Sigmoid colon (tissue), 4 donors: Measurements from ENCODE around the gene FKBP7.

ENCODE experiments used
- POLR2A ChIP-seq, 2 donors: fragments of 450-650 bp; IDR thresholded peaks; one replicate each; pipeline ENCODE4 v1.6.1; 2016; ENCODE audit warnings: antibody characterized with exemption in 2 of 2, mild to moderate bottlenecking in 2 of 2, moderate library complexity in 2 of 2
- POLR2AphosphoS5 ChIP-seq, 4 donors: sonication (generic); formaldehyde crosslinking; IDR thresholded peaks; one replicate each; pipeline ENCODE4 v1.6.1; 2017; ENCODE audit warnings: antibody characterized with exemption in 4 of 4
- TF ChIP-seq, protein P1 (sequence below), 4 experiments: fragments of 450-650 bp in 3 of 4; fragments of 200-600 bp in 1 of 4; IDR thresholded peaks; one replicate each; pipeline ENCODE4 v1.5.1; 2016 to 2019; ENCODE audit warnings: antibody characterized with exemption in 4 of 4, mild to moderate bottlenecking in 3 of 4, moderate library complexity in 2 of 4

GRCh38 chr2:178480227-178481181 is 2.1 kb upstream of the FKBP7 start, which contains the start of gene PLEKHA3:
- TF ChIP-seq, protein P1, sequence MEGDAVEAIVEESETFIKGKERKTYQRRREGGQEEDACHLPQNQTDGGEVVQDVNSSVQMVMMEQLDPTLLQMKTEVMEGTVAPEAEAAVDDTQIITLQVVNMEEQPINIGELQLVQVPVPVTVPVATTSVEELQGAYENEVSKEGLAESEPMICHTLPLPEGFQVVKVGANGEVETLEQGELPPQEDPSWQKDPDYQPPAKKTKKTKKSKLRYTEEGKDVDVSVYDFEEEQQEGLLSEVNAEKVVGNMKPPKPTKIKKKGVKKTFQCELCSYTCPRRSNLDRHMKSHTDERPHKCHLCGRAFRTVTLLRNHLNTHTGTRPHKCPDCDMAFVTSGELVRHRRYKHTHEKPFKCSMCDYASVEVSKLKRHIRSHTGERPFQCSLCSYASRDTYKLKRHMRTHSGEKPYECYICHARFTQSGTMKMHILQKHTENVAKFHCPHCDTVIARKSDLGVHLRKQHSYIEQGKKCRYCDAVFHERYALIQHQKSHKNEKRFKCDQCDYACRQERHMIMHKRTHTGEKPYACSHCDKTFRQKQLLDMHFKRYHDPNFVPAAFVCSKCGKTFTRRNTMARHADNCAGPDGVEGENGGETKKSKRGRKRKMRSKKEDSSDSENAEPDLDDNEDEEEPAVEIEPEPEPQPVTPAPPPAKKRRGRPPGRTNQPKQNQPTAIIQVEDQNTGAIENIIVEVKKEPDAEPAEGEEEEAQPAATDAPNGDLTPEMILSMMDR (IDR thresholded peaks at IDR 0.05): no peak
- TF ChIP-seq POLR2AphosphoS5 (IDR thresholded peaks at IDR 0.05): peak; percentile 63 to 91 (median 85)
- peak; percentile 22 to 74 for TF ChIP-seq POLR2A (IDR thresholded peaks at IDR 0.05)
